Hematopoietic multipotent progenitor cell treated with erythropoietin and hydrocortisone succinate and interleukin-3 and kit ligand, for 8 days (in vitro differentiated cells): Measurements from ENCODE around the gene TWIST2.

ENCODE experiments used
- DNase-seq: peaks from one replicate; pipeline ENCODE4 v3.0.0-alpha.2; 2015

The TWIST2 gene

DNA sequence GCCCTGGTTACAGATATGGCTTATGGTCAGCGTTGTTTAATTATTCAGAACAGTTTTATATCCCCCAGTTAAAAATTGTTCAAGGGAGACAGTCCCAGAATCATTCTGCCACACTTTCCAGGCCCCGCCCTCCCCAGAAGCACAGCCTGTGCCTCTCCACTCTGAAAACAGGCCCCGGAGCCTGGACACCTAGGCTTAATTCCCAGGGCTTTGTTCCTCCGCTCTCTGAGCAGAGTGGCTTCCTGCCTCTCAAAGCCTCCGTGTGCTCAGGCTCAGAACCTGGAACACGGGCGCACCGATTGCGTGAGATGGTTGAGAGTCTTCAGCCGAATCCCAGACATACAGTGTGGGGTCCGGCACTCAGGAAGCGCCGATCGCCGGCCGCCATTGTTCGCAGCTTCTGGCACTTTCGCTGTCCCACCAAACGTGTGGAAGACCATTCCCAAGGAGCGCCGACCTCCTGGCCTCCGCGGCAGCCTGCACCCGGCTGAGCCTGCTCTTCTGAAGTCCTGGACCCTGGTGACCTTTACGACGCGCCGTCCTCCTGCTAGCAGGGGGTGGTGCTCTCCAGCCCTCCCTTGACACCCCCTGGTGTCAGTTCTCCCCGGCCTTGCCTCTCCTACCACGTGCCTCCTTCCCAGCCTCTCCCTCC lies 45.6 kb downstream of the TWIST2 start:
- DNase-seq: no peak

DNA sequence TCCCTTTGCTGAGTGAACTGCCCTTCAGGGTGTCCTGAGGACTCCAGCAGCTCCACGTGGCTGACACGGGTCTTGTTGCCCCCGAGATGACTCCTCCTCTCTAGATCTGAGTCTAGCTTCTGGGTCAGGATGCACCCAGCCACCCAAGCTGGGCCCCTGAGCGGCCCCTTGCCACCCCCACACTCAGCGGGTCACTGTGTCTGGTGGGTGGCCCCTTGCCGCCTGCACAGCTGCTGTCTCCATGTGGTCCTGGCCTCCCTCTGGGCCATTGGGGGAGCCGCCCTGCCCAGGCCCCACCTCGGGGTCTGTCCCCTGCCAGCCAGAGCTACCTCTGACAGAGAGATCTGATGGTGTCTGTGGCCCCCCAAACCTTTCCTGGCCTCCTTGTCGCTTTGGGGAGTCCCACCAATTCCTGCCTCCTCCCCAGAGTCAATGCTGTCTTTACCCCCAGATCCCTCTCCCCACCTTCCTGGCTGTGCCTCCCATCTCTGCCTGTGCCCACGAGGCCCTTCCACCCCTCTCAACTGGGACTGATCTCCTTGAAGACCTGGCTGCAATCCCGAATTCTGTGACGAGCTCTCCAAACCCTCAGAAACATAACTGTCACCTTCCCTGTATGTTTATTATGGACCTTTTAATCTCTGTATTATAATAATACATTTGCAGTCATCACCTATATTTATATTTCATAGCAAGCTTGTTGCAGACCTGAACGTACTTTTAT lies 46.5 kb downstream of the TWIST2 start:
- DNase-seq: no peak

DNA sequence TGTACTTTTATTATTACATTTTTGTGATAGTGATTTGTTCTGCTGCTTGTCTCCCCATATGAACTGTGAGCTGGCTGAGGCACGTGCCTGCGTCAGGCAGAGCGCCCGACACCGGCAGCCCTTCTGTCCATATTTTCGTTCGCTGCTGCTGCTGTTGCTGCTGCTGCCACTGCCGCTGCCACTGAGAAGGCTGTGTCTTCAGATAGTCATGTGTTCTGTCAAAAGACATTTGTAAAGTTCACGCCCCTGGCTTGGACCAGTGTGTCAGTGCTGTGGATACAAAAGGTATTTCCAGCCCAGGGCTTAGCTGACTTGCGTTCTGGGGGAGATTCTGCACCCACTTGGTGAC lies 47.0 kb downstream of the TWIST2 start:
- DNase-seq: no peak

DNA sequence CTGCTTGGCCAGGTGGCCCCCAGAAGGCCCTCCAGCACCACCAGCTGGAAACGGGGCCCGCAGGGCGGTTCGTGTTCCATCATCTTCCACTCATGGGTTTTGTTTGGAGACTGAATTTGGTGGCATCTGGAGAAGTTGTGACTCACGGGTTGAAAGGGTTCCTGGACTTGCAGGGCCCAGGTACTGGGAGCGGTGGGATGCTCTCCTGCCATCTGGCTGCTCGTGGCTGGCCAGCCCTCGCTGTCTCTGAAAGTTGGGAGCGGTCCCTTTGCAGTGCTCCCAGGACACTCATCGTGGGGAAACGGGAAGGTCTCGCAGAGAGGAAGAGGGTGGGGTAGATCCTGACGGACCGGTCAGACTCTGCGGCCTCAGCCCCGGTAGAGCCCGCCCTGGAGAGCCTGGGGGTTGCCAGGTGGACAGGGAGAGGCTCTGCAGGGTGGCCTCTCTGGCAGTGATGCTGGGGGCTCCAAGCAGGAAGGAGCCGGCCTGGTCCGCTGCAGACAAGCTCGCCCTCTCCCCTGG lies 47.5 kb downstream of the TWIST2 start:
- DNase-seq: no peak

DNA sequence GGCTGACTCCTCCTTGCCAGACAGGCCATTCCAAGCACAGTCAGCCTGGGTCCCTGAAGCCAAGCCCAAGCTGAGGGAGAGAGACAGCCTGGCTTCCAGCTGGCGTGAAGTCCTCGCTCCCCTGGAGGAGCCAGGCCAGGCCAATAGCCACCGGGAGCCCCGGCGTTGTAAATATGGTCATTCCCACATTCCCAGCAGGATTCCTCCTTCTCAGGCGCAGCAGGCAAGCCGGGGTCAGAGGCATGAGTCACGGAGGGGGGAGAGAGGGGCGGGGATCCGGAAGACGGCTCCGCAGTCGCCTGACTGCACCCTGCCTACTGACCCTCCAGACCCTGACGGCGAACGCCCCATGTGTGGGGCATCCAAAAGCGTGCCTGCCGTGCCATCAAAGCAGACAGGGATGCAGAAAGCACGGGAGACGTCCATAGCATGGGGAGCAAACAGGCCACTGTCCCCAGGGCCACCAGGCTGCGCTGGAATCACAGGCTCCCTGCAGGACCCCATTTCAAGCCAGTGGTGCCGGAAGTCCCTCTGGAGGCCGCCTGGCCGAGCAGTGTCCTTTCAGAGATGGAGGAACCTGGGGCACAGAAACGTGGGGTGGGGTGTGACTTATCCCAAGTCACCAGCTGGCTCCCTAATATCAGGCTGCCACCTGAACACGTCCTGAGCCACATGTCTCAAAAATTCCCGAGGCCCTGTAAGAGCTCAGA lies 48.2 kb downstream of the TWIST2 start:
- DNase-seq: no peak

DNA sequence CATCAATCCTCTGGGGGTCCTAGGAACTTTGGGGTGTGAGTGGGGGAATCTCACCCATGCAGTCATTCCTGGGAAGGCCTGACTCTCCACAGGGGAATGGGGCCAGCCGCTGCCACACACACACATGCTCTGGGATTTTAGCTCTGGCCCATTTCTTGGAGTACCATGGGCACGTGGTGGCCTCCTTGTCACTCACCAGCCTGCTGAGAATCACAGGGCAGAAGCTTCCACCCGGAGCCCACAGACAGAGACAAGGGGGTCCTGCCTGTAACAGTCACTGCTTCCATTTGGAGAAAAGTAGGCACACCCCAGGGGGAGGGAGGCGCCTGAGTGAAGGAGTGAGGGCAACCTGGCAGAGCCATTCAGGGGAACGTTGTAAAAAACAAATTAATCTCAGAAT lies 48.8 kb downstream of the TWIST2 start:
- no peak for DNase-seq

DNA sequence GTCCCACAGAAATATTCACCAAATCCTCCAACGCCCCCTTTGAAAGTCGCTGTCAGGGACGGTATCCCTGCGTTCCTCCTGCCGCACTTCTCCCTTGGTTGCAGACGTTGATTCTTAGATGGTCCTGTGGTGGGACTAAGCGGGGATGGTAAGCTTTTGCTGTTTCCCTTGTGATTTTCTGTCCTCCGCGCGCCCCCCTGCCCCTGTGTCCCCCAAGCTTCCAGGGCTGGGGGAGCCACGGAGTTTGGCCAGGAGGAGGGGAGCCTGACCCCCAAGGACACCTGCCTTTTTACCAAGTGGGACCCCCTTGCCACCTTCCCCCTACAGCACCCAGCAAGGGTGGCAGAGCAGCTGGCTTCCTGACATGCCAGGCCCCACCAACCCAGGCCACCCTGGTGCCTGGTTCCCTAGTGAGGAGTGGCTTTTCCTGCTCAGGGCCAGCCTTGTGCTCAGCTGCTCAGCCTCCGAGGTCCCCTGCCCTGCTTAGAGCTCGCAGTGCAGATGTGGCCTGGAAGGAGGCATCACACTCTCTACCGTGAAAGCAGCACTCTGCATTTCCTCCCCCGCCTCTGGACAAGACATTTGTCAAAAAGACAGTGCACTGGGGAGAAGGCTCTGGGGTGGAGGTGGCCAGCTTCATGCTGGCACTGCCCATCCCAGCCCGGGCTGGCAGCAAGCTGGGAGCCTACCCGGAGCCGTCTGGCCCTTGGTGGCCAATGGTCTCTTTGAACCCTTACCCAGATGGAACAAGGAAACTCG lies 49.4 kb downstream of the TWIST2 start:
- DNase-seq: no peak

DNA sequence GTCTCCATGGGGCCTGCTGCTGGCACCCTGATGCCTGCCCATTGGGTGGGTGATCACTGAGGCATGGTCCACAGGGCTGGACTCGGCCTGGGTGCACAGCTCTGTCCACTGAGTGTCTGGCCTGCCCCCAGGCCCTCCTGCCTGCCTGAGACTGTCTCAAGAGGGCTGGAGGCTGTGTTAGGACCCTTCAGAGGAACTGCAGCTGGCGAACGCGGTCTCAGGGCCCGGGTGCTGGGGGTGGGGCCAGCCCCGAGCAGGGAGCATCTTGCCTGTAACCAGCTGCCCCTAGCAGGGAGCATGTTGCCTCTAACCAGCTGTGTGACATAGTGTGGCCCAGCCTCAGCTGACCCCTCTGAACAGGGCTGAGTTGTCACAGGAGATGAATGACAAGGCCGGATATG lies 50.0 kb downstream of the TWIST2 start:
- DNase-seq: no peak

DNA sequence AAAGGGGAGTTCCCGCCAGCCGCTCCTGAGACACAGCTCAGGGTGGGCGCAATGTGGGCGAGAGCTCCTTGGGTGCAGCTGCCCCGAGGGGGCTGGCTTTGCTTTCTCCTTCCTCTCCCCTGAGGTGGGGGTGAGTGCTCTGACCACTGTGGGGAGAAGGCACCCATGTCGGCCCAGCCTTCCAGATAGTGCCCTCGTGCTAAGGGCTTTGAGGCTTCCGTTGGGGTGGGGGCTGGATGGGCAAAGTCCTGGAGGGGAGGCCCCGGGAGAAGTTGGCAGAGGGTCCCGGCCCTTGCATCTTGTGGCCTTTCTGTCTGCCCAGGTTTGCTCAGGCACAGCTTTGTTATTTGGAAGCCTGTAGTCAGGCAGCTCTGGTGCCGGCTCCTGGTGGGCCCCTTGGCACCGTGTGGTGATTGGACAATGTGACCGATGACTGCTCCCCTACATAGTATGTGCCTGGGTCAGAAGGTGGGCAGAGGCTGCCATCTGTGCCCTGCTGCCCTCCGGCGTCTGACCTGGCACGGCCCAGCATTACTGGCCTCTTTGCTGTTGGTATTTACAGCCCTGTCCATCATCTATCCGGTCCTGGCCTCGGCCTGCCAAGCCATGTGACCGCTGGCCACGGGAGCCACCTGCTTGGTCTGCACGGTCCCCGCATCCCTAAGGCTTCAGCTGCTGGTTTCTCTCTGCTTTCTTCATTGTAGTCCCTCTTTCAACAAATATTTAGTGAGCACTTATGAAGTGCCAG lies 50.8 kb downstream of the TWIST2 start:
- DNase-seq: no peak

DNA sequence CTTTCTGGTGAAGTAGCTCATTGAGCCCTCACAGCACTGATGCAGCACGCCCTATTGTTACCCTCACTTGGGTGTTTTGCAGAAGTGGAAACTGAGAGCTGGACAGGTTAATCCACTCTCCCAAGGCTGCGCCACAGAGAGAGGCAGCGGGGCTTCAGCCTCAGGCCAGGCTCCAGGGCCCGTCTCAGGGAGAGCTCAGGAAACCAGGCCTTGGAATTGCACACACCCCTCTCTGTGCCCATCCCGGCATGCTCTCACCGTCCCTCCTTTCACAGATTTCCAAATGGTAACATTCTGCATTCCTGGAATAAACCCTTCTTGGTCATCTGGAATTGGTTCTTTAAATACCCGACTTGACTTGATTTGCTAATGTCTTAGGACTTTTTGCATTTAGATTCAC lies 51.5 kb downstream of the TWIST2 start:
- DNase-seq: no peak

DNA sequence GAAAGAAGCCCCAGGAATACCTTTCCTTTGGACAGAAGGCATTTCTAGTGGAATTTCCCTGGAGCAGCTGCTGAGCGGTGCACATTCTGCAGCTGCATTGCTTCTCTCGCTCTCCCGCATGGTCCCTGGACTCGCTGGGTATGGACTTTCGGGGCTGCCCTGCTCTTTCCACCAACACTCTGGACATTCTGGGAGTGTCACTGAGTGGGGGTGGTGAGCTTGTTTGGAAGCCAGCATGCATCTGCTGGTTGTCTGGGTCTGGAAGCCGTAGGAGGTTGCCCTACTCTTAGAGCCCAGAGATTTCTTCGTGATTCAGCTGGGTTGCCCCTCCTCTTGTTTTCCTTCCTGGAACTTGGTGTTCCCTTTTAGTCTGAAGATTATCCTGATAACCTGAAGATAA lies 52.6 kb downstream of the TWIST2 start:
- DNase-seq: no peak

DNA sequence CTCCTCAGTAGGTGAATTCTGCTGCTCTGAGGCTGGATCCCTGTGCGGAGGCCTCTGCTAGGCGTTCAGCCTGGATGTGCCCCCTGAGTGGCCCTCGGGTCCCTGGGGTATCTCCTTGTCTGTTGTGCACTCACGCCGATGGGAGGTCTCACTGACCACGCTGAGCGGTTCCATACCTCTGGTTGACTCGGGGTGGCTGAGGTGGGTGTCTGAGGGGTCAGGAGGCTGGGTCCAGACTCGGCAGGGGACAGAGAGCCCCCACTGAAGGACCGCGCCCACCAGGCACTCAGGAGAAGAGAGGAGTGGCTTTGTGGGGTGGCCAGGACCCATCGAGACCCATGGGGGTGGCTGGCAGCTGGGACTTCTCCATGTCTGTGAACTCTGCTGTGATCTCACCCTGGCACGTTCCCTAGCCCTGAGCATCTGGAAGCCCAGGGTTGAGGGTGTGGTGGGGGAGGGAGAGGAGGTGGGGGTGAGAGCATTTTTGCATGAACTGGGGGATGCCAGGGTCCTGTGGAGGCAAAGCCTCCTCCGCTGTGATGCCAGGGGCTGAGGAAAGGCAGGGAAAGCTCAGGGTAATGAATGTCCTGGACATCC lies 53.7 kb downstream of the TWIST2 start:
- no peak for DNase-seq

DNA sequence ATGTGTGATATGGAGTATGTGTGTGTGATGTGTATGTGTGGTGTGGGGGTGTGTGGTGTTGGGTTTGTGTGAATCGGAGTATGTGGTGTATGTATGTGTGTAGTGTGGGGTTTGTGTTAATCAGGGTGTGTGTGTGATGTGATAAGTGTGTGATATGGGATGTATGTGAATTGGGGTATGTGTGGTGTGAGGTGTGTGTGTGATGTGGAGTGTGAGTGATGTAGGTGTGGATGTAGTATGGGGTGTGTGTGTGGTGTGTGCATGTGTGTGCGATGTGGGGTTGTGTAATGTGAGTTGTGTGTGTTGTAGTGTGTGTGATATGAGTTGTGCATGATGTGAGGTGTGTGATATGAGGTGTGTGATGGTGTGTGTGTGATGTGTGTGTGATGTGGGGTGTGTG lies 54.4 kb downstream of the TWIST2 start:
- no peak for DNase-seq

DNA sequence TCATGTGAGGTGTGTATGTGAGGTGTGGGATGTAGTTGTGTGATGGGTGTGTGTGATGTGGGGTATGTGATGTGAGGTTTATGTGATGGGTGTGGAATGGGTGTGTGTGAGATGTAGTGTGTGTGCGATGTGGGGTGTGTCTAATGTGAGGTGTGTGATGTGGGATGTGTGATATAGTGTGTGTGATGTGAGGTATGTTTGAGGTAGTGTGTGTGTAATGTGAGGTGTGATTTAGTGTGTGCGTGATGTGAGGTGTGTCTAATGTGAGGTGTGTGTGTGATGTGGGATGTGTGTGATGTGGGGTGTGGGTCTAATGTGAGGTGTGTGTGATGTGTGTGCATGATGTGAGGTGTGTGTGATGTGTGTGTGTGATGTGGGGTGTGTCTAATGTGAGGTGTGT lies 55.3 kb downstream of the TWIST2 start:
- no peak for DNase-seq

DNA sequence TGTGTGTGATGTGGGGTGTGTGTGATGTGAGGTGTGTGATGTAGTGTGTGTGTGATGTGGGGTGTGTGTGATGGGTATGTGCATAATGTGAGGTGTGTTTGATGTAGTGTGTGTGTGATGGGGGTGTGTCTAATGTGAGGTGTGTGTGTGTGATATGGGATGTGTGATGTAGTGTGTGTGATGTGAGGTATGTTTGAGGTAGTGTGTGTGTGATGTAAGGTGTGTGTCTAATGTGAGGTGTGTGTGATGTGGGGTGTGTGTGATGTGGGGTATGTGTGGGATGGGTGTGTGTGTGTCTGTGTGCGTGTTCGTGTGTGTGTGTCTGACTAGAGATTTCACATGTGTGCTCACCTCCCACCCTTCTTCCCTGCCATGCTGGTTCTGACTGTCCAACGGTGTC lies 56.3 kb downstream of the TWIST2 start:
- no peak for DNase-seq

DNA sequence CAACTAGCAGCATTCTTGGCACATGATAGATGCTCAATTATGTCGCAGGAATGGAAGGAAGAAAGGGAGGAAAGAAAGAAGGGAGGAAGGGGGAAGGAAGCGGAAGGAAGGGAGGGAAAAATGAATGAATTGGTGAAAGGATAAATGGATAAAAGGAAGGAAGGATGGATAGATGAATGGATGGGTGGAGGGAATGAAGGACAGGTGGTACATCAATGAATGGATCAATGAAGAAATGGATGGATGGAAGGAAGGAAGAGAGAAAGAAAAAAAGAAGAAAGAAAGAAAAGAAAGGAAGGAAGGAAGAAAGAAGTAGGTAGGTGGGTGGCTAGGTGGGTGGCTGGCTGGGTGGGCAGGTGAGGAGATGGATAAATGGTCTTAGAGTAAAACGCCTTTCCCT lies 56.8 kb downstream of the TWIST2 start:
- DNase-seq: no peak

DNA sequence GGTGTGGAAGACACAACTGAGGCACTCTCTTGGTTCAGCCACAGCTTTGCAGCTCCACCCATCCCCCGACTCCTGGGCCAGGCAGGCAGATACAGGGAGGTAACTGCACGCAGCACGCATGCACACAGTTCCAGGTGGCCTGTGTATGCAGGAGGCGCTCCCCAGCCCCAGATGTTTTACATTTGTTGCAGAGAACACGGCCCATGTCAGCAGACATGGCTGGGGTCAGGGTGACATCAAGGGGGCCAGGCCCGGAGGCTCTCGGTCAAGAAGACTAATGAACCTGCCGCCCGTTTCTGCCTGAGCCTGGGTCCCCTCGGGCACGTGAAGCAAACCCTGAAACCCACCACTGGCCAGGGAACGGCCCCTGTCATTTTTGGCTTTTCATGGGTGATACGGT lies 57.3 kb downstream of the TWIST2 start:
- no peak for DNase-seq

DNA sequence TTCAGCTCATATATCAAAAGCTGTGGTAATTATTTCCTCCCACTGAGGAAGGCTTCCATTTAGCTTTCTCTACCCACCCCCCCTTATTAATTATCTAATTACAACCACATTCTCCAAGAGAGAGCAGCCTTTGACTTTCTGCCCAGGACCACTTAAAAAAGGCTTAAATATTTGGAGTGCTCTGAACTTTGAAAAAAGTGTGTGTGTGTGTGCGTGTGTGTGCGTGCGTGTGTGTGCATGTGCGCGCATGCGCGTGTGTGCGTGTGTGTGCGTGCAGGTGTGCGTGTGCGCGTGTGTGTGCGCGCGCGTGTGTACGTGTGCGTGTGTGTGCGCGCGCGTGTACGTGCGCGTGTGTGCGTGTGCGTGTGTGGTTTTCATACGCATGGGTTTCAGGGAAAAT lies 57.8 kb downstream of the TWIST2 start:
- no peak for DNase-seq

DNA sequence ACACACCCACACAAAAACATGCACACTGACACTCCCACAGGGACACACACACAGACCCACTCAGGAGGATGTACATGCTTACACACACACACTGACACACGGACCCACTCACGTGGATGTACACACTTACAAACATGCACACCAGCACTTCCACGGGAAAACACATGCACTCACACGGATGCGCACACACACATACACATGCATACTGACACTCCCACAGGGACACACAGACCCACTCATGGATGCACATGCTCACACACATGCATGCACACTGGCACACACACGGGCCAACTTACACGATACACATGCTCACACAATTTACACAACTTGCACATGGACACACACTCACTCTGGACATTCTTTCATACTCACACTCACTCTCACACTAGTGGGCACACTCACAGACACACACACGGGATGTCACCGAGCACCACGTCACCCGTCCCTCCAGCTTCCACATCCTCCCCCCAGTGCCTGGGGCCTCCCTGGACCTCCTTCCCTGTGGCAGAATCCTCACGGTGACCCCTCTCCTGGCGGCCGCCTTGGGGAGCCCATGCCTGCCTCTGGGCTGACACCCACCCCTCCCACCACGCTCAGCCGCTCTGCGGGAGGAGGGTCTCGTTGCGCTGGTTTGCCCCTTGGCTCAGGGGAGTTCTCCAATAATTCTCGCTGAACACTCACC lies 58.5 kb downstream of the TWIST2 start:
- no peak for DNase-seq

DNA sequence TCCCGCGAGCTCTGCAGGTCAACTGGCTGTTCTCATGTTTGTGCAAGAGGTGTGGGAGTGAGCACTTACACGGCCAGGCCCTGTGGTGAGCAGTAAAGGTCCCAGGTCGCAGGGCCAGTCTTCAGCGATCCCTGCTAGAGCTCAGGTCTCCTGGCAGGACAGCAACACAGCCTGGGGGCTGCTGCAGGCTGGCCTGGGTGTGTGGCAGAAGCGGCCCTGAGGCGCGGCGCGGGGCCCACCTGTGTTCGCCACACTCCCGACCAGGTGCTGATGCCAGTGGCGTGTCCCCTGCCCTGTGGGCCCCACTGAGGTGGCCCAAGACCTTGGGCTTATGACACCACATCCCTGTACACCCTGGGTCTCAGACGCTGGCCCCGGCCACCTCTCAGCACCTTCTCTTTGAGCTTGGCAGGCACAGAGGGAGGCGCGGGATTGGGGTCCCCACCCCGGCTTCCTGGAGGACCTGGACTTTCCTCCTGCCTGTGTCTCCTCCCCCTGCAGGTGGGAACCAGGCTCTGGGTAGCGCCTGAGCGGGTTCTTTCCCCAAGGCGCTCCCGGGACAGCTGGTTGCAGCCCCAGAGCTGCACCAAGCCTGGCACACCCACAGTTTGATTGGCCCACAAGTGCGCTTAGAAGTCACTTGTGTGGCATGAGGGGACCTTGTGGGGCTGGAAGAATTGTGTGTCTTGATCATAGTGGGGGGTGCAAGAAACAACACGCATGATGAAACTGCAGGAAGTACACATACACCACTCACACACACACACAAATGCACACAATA lies 59.2 kb downstream of the TWIST2 start:
- no peak for DNase-seq

DNA sequence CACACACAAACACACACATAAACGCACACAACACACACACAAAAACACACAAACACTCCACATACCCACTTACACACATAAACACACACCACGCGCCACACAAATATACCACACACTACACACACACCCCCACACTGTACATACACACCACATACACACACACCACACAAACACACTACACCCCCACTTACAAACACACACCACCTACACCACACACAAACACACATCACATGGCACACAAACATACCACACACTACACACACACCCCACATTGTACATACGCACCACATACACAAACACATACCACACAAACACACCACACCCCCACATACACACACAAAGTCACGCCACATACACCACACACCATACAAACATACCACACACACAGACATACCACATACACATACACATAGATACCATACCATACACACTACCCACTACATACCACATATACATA lies 59.9 kb downstream of the TWIST2 start:
- DNase-seq: no peak
